Right atrium auricular region (tissue), 2 donors: ENCODE measurements around the gene PHACTR4. TPM values are rescaled to one million over a fixed set of nuclear protein-coding genes. Genes with fewer than 3 reads are reported as not detected.

Experiments used
- DNase-seq: peaks from one replicate; pipeline ENCODE4 v3.0.0-alpha.2; 2019; ENCODE audit warnings: low spot score
- H3K27ac ChIP-seq, 2 donors: fragments of 200-600 bp; sonication (generic); 1 replicate in 1 of 2; 2 replicates in 1 of 2; pipeline ENCODE4 v1.5.1; 2016 to 2019
- H3K27me3 ChIP-seq, 2 donors: fragments of 200-600 bp; sonication (generic); one replicate each; pipeline versions ENCODE4 v1.5.1 to v1.6.0; 2017 to 2019
- H3K36me3 ChIP-seq: fragments of 200-600 bp; sonication (generic); one replicate; pipeline ENCODE4 v1.5.1; 2016
- H3K4me1 ChIP-seq, 2 donors: fragments of 200-600 bp; sonication (generic); one replicate each; pipeline versions ENCODE4 v1.5.1 to v1.6.0; 2017 to 2019
- H3K4me3 ChIP-seq, 2 donors: fragments of 200-600 bp; sonication (generic); 1 replicate in 1 of 2; 2 replicates in 1 of 2; pipeline ENCODE4 v1.5.1; 2017 to 2019; ENCODE audit warnings: mild to moderate bottlenecking in 1 of 2, moderate library complexity in 1 of 2
- H3K9me3 ChIP-seq, 2 donors: fragments of 200-600 bp; sonication (generic); one replicate each; pipeline ENCODE4 v1.5.1; 2019
- CTCF ChIP-seq, 2 donors: fragments of 200-600 bp; sonication (generic); IDR thresholded peaks; one replicate each; pipeline ENCODE4 v1.5.1; 2019; ENCODE audit warnings: antibody characterized with exemption in 2 of 2
- total RNA-seq, 2 donors: library from RNA; depleted of rRNA; stranded (reverse); fragments of >200 nt; gene quantifications; one replicate each; pipeline ENCODE4 v1.1.0, GENCODE V29; 2016

PHACTR4 gene
- total RNA-seq, 2 donors from 2014 or later, result 15.8 to 22.4 TPM

DNA sequence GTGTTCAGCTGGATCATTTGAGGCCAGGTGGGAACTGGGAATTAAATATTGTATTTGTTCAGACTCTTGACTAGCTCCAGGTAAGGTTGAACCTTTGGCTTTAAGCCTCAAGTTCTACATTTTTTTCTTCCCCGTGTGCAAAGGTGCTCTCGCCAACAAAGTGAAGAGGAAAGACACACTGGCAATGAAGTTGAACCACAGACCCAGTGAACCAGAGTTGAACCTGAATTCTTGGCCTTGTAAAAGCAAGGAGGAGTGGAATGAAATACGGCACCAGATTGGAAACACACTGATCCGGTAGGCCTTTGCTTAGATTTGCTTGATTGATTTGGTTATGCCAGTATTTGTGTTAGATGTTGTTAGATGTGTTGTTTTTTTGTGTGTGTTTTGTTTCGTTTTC lies 110.8 kb downstream of the PHACTR4 start:
- H3K27ac ChIP-seq, result no peak overlapping the region
- H3K27me3 ChIP-seq, result no peaks in the 10 kb centered on the region
- peaks cover 79% of the 10 kb centered on the region for H3K36me3 ChIP-seq
- H3K9me3 ChIP-seq, result no peaks in the 10 kb centered on the region
- no peaks in the 10 kb centered on the region for H3K4me1 ChIP-seq
- no peak overlapping the region for H3K4me3 ChIP-seq
- no peak for TF ChIP-seq CTCF (IDR thresholded peaks at IDR 0.05)
- no peak for DNase-seq

GRCh38 chr1:28482138-28482537 lies 112.6 kb downstream of the PHACTR4 start:
- Histone ChIP-seq H3K36me3 (peaks cover 86% of the 10 kb centered on the region), H3K27me3 (no peaks in the 10 kb centered on the region), H3K9me3 (no peaks in the 10 kb centered on the region), H3K4me3 (no peak overlapping the region), H3K4me1 (no peaks in the 10 kb centered on the region), H3K27ac (no peak overlapping the region)
- no peak for DNase-seq
- TF ChIP-seq CTCF (IDR thresholded peaks at IDR 0.05), result no peak

DNA sequence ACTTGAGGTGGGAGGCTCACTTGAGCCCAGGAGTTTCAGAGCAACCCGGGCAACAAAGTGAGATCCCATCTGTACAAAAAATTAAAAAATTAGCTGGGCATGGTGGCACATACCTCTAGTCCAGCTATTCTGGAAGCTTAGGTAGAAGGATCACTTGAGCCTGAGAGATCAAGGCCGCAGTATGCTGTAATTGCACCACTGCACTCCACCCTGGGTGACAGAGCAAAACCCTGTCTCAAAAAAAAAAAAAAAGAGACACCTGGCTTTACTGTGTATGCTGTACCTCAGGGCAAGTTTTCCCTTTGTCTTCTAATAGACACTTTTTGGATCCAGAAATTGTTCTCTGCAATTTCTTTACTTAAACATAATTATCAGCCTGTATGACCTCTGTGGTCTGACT lies 113.2 kb downstream of the PHACTR4 start:
- H3K27ac ChIP-seq, result no peak overlapping the region
- no peak overlapping the region for H3K4me3 ChIP-seq
- H3K27me3 ChIP-seq, result no peaks in the 10 kb centered on the region
- no peak for TF ChIP-seq CTCF (IDR thresholded peaks at IDR 0.05)
- H3K4me1 ChIP-seq, result no peaks in the 10 kb centered on the region
- DNase-seq, result no peak
- no peaks in the 10 kb centered on the region for H3K9me3 ChIP-seq
- peaks cover 83% of the 10 kb centered on the region for H3K36me3 ChIP-seq

GRCh38 chr1:28494737-28495136 lies 125.2 kb downstream of the PHACTR4 start:
- peaks cover 72% of the 10 kb centered on the region for H3K36me3 ChIP-seq

GRCh38 chr1:28499553-28499952 lies 130.0 kb downstream of the PHACTR4 start:
- DNase-seq, result no peak
- Histone ChIP-seq H3K4me3 (no peak overlapping the region), H3K9me3 (no peaks in the 10 kb centered on the region), H3K27me3 (no peaks in the 10 kb centered on the region), H3K27ac (no peak overlapping the region), H3K36me3 (peaks cover 28% of the 10 kb centered on the region), H3K4me1 (no peaks in the 10 kb centered on the region)
- no peak for TF ChIP-seq CTCF (IDR thresholded peaks at IDR 0.05)

More at GRCh38 chr1:28494737-28495136, 125.2 kb downstream of the PHACTR4 start:
- Histone ChIP-seq H3K4me1 (no peaks in the 10 kb centered on the region), H3K27me3 (no peaks in the 10 kb centered on the region), H3K9me3 (no peaks in the 10 kb centered on the region), H3K4me3 (no peak overlapping the region), H3K27ac (no peak overlapping the region)
- DNase-seq, result no peak
- TF ChIP-seq CTCF (IDR thresholded peaks at IDR 0.05), result no peak

GRCh38 chr1:28501925-28502324 lies 132.4 kb downstream of the PHACTR4 start:
- peaks cover 8% of the 10 kb centered on the region for H3K36me3 ChIP-seq
- DNase-seq, result no peak
- H3K27me3 ChIP-seq, result no peaks in the 10 kb centered on the region
- H3K27ac ChIP-seq, result no peak overlapping the region
- peaks cover 0 to 5% of the 10 kb centered on the region in 2 donors for H3K4me1 ChIP-seq
- no peaks in the 10 kb centered on the region for H3K9me3 ChIP-seq
- no peak for TF ChIP-seq CTCF (IDR thresholded peaks at IDR 0.05)
- no peak overlapping the region for H3K4me3 ChIP-seq
